H9 (cell line): Measurements from ENCODE around the gene DLG1. TPM values are rescaled to one million over a fixed set of nuclear protein-coding genes. Genes with fewer than 3 reads are reported as not detected.

Experiments
- DNase-seq: peaks from one replicate; pipeline ENCODE4 v3.0.0-alpha.2; 2017
- H2AFZ ChIP-seq: one replicate; pipeline ENCODE4 v1.6.1; 2013; ENCODE audit warnings: mild to moderate bottlenecking, low read length, control low read depth, moderate library complexity
- H2AK5ac ChIP-seq: 2 replicates; pipeline ENCODE4 v1.6.1; 2013; ENCODE audit warnings: low read length, control low read depth, mixed read lengths; ENCODE audit not compliant: insufficient read length
- H2BK120ac ChIP-seq: one replicate; pipeline ENCODE4 v1.6.1; 2013; ENCODE audit warnings: low read depth, mild to moderate bottlenecking, low read length, control low read depth, inconsistent platforms; ENCODE audit not compliant: poor library complexity, severe bottlenecking
- H2BK12ac ChIP-seq: 2 replicates; pipeline ENCODE4 v1.6.1; 2013; ENCODE audit warnings: low read length, control low read depth, mixed read lengths, low read depth; ENCODE audit not compliant: insufficient read length
- H2BK15ac ChIP-seq: 2 replicates; pipeline ENCODE4 v1.6.1; 2013; ENCODE audit warnings: low read depth, low read length, control low read depth
- H2BK20ac ChIP-seq: one replicate; pipeline ENCODE4 v1.6.1; 2013; ENCODE audit warnings: low read depth, mild to moderate bottlenecking, low read length, control low read depth, inconsistent platforms; ENCODE audit not compliant: poor library complexity, severe bottlenecking
- H2BK5ac ChIP-seq: 2 replicates; pipeline ENCODE4 v1.6.1; 2013; ENCODE audit warnings: low read length, control low read depth, mixed read lengths; ENCODE audit not compliant: insufficient read length
- H3K14ac ChIP-seq: 2 replicates; pipeline ENCODE4 v1.6.1; 2013; ENCODE audit warnings: low read length, control low read depth; ENCODE audit not compliant: insufficient read depth
- H3K18ac ChIP-seq: 2 replicates; pipeline ENCODE4 v1.6.1; 2013; ENCODE audit warnings: low read depth, mild to moderate bottlenecking, mixed read lengths, low read length, control low read depth; ENCODE audit not compliant: insufficient read length
- H3K23ac ChIP-seq: 2 replicates; pipeline ENCODE4 v1.6.1; 2013; ENCODE audit warnings: low read length, control low read depth, mixed read lengths, low read depth; ENCODE audit not compliant: insufficient read length
- H3K23me2 ChIP-seq: 2 replicates; pipeline ENCODE4 v1.6.1; 2013; ENCODE audit warnings: low read depth, mild to moderate bottlenecking, mixed read lengths, low read length, control low read depth; ENCODE audit not compliant: insufficient read length, poor library complexity, severe bottlenecking
- H3K27ac ChIP-seq: 2 replicates; pipeline ENCODE4 v1.5.1; 2013; ENCODE audit warnings: low read length, control low read depth, mixed read lengths, low read depth; ENCODE audit not compliant: insufficient read length
- H3K27me3 ChIP-seq: 2 replicates; pipeline ENCODE4 v1.6.1; 2013; ENCODE audit warnings: low read length, control low read depth, inconsistent platforms; ENCODE audit not compliant: insufficient read depth
- H3K4ac ChIP-seq: 2 replicates; pipeline ENCODE4 v1.6.1; 2013; ENCODE audit warnings: low read depth, mild to moderate bottlenecking, control low read depth, inconsistent platforms, low read length, moderate library complexity
- H3K4me1 ChIP-seq: 2 replicates; pipeline ENCODE4 v1.6.1; 2013; ENCODE audit warnings: low read length, control low read depth, inconsistent platforms; ENCODE audit not compliant: insufficient read depth
- H3K4me2 ChIP-seq: 2 replicates; pipeline ENCODE4 v1.6.1; 2013; ENCODE audit warnings: low read length, control low read depth, mixed read lengths; ENCODE audit not compliant: insufficient read length, insufficient read depth
- H3K56ac ChIP-seq: 2 replicates; pipeline ENCODE4 v1.6.1; 2013; ENCODE audit warnings: low read depth, mild to moderate bottlenecking, mixed read lengths, low read length, control low read depth; ENCODE audit not compliant: insufficient read length
- H3K79me1 ChIP-seq: 2 replicates; pipeline ENCODE4 v1.6.1; 2013; ENCODE audit warnings: low read depth, mild to moderate bottlenecking, moderate library complexity, low read length, control low read depth, inconsistent platforms; ENCODE audit not compliant: insufficient read depth, poor library complexity, severe bottlenecking
- H3K79me2 ChIP-seq: 2 replicates; pipeline ENCODE4 v1.6.1; 2013; ENCODE audit warnings: low read length, control low read depth, inconsistent platforms; ENCODE audit not compliant: insufficient read depth
- H3K9ac ChIP-seq: 2 replicates; pipeline ENCODE4 v1.6.1; 2013; ENCODE audit warnings: low read length, control low read depth, mixed read lengths; ENCODE audit not compliant: insufficient read length; ENCODE audit errors: extremely low read depth
- H3K9me3 ChIP-seq: one replicate; pipeline ENCODE4 v1.6.1; 2013; ENCODE audit warnings: low read depth, low read length, inconsistent platforms; ENCODE audit not compliant: control insufficient read depth
- H3T11ph ChIP-seq: one replicate; pipeline ENCODE4 v1.6.1; 2013; ENCODE audit warnings: mild to moderate bottlenecking, low read length, control low read depth, inconsistent platforms
- H4K20me1 ChIP-seq: one replicate; pipeline ENCODE4 v1.6.1; 2013; ENCODE audit not compliant: control insufficient read depth, insufficient read length, insufficient read depth
- H4K5ac ChIP-seq: 2 replicates; pipeline ENCODE4 v1.6.1; 2013; ENCODE audit warnings: low read depth, mild to moderate bottlenecking, mixed read lengths, low read length, control low read depth; ENCODE audit not compliant: insufficient read length
- H4K8ac ChIP-seq: replicated peaks from 2 replicates; pipeline ENCODE4 v1.6.1; 2013; ENCODE audit warnings: low read length, control low read depth, mixed read lengths, low read depth; ENCODE audit not compliant: insufficient read length
- H4K91ac ChIP-seq: 2 replicates; pipeline ENCODE4 v1.6.1; 2013; ENCODE audit warnings: low read depth, mild to moderate bottlenecking, moderate library complexity, mixed read lengths, low read length, control low read depth; ENCODE audit not compliant: insufficient read length
- H3K27ac Mint-ChIP-seq, 3 experiments: 2 replicates in 2 of 3; 3 replicates in 1 of 3; pipeline ENCODE4 v1.8.0; 2020 to 2021; ENCODE audit warnings: mixed read lengths in 3 of 3, mild to moderate bottlenecking in 1 of 3, moderate library complexity in 1 of 3
- H3K27me3 Mint-ChIP-seq: 2 replicates; pipeline ENCODE4 v1.8.0; 2021; ENCODE audit warnings: low read depth, mild to moderate bottlenecking, moderate library complexity, mixed read lengths
- H3K36me3 Mint-ChIP-seq, 3 experiments: 2 replicates in 2 of 3; 3 replicates in 1 of 3; pipeline ENCODE4 v1.8.0; 2020 to 2021; ENCODE audit warnings: low read depth in 3 of 3, mixed read lengths in 3 of 3; ENCODE audit not compliant: insufficient read depth in 1 of 3
- H3K4me1 Mint-ChIP-seq, 2 experiments: 2 replicates each; pipeline ENCODE4 v1.8.0; 2020; ENCODE audit warnings: mixed read lengths in 2 of 2
- H3K4me3 Mint-ChIP-seq, 2 experiments: 2 replicates in 1 of 2; 3 replicates in 1 of 2; pipeline ENCODE4 v1.8.0; 2020 to 2021; ENCODE audit warnings: mild to moderate bottlenecking in 2 of 2, mixed read lengths in 2 of 2, moderate library complexity in 1 of 2
- H3K9me3 Mint-ChIP-seq, 2 experiments: 2 replicates in 1 of 2; 3 replicates in 1 of 2; pipeline ENCODE4 v1.8.0; 2020; ENCODE audit warnings: mild to moderate bottlenecking in 2 of 2, mixed read lengths in 2 of 2, moderate library complexity in 1 of 2
- WGBS: extraction: QIAGEN DNeasy Blood & Tissue Kit; methylation state at CpG from one replicate; pipeline ENCODE4 v1.1.7; 2013; ENCODE audit warnings: missing lambda C conversion rate, low lambda C conversion rate, mixed read lengths; ENCODE audit not compliant: insufficient read length; ENCODE audit errors: extremely low coverage; 5-methylcytosine and 5-hydroxymethylcytosine counted together
- total RNA-seq: library from RNA; stranded (reverse); gene quantifications from 2 replicates; pipeline ENCODE4 v1.2.1, GENCODE V29; 2021
- TF ChIP-seq, protein P1 (sequence below): fragments of 200-600 bp; sonication (generic); conservative IDR thresholded peaks from 3 replicates; pipeline ENCODE4 v1.8.0; 2021; ENCODE audit warnings: antibody characterized with exemption, mild to moderate bottlenecking

DLG1 gene
- total RNA-seq, 1 experiment from 2014 or later: 84.1 TPM

DNA sequence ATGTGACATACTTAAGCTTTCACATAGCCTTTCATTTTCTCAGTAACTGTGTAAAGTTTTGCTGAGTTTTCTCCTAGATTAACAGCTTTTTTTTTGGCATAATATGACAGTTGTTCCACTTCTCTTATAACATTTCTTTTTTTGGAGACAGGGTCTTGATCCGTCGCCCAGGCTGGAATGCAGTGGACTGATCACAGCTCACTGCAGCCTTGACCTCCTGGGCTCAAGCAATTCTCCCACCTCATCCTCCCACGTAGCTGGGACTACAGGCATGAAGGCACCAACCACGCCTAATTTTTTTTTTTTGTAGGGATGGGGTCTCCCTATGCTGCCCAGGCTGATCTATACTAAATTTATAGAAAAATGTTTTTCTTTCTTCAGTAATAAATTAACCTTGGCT is 30.1 kb downstream of the DLG1 start:
- H3K79me2 ChIP-seq: peaks cover 13% of the 10 kb centered on the region; the same call in 1 of the 2 replicates
- no peak overlapping the region for H3K14ac ChIP-seq
- H2BK5ac ChIP-seq: no peak overlapping the region
- H4K5ac ChIP-seq: no peak overlapping the region
- H2BK120ac ChIP-seq: no peak overlapping the region
- no peak overlapping the region for H3K27ac Mint-ChIP-seq
- H3K27me3 Mint-ChIP-seq: no peaks in the 10 kb centered on the region
- WGBS: no CpG with 5 or more reads among the region's 4 CpGs
- TF ChIP-seq, protein P1, sequence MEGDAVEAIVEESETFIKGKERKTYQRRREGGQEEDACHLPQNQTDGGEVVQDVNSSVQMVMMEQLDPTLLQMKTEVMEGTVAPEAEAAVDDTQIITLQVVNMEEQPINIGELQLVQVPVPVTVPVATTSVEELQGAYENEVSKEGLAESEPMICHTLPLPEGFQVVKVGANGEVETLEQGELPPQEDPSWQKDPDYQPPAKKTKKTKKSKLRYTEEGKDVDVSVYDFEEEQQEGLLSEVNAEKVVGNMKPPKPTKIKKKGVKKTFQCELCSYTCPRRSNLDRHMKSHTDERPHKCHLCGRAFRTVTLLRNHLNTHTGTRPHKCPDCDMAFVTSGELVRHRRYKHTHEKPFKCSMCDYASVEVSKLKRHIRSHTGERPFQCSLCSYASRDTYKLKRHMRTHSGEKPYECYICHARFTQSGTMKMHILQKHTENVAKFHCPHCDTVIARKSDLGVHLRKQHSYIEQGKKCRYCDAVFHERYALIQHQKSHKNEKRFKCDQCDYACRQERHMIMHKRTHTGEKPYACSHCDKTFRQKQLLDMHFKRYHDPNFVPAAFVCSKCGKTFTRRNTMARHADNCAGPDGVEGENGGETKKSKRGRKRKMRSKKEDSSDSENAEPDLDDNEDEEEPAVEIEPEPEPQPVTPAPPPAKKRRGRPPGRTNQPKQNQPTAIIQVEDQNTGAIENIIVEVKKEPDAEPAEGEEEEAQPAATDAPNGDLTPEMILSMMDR: no peak
- H3K23ac ChIP-seq: no peak overlapping the region
- H3K79me1 ChIP-seq: peaks cover 10% of the 10 kb centered on the region
- no peaks in the 10 kb centered on the region for H3K27me3 ChIP-seq
- H4K8ac ChIP-seq: no peak overlapping the region
- H3T11ph ChIP-seq: no peak overlapping the region
- H4K91ac ChIP-seq: no peak overlapping the region
- no peak overlapping the region for H3K4me3 Mint-ChIP-seq
- peaks cover 0 to 4% (median 2%) of the 10 kb centered on the region in 3 experiments; a peak in 3 of 7 replicates for H3K36me3 Mint-ChIP-seq
- no peak for DNase-seq
- H3K56ac ChIP-seq: no peak overlapping the region
- H3K18ac ChIP-seq: no peak overlapping the region
- H2BK12ac ChIP-seq: no peak overlapping the region
- H3K4me1 Mint-ChIP-seq: peaks cover 0 to 5% of the 10 kb centered on the region in 2 experiments; a peak in 1 of 4 replicates
- no peak overlapping the region for H2BK15ac ChIP-seq
- H3K4me2 ChIP-seq: no peak overlapping the region
- no peak overlapping the region for H3K9ac ChIP-seq
- no peaks in the 10 kb centered on the region for H3K9me3 Mint-ChIP-seq
- H4K20me1 ChIP-seq: no peaks in the 10 kb centered on the region
- H2BK20ac ChIP-seq: no peak overlapping the region
- no peaks in the 10 kb centered on the region for H3K4me1 ChIP-seq
- no peak overlapping the region for H3K4ac ChIP-seq
- H2AK5ac ChIP-seq: no peak overlapping the region
- no peaks in the 10 kb centered on the region for H3K23me2 ChIP-seq
- no peak overlapping the region for H3K27ac ChIP-seq
- H3K9me3 ChIP-seq: no peaks in the 10 kb centered on the region
- no peak overlapping the region for H2AFZ ChIP-seq
